ENCODE data around the gene INO80D. TPM values are rescaled to one million over a fixed set of nuclear protein-coding genes. Genes with fewer than 3 reads are reported as not detected.
"Not testable (repeated sequence)": the region's sequence is repeated elsewhere in the genome, so short reads cannot be mapped to it uniquely, and the experiment has no call there.

INO80D gene
- total RNA-seq, 1 experiment from 2014 or later: 14.4 TPM

DNA sequence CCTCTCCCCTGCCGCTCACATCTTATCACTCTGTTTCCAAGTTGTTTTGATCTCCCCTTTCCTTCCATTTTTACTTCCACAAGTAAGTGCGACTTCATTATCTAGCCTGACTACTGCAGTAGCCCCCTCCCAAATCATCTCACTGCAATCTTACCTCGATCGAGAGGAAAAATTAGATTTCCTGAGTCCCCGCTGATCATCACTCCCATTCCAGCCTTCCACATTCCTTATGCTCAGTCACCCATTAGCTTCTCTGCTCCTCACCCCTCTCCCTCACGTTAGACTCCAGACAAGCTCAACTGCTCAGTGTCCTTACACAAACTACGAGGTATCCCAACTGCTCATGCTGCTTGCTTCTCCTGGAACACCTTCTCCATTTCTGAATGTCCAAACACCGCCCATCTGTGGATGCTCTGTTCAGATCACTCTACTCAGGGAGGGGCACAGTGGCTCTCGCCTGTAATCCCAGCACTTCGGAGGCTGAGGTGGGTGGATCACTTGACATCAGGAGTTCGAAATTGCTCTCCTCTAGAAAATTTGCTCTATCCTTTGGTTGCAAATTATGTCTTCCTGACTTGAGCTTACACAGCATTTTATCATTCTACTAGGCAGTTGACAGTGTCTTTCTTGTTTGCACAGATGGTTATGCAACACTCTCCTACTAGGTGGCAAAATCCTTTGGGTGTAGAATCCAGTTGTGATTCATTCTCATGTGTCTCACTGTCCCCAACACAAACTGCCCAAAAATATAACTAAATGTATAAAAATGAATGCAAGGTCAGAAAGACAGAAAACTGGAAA, 96.5 kb downstream of the INO80D start:
- H3K79me2 ChIP-seq (ENCODE audit: insufficient read depth, low read length): no peaks in the 10 kb centered on the region
- H3K9me3 ChIP-seq (ENCODE audit: control insufficient read depth in 1 of 2, insufficient read depth in 1 of 2, low read depth in 1 of 2, low read length in 2 of 2): no peaks in the 10 kb centered on the region
- H3K4me3 ChIP-seq (replicated peaks in 1 of 2; ENCODE audit: low read depth in 1 of 2, low read length in 2 of 2): no peak overlapping the region
- BruUV-seq (replicated peaks): no TSS peak
- ATAC-seq: no peak
- no peaks in the 10 kb centered on the region for H4K20me1 ChIP-seq (ENCODE audit: insufficient read depth)
- RAD21 ChIA-PET (ENCODE audit: low non-redundant PET in 1 of 2, low total read pairs in 2 of 2, uncharacterized antibody in 2 of 2, unreplicated experiment in 2 of 2): no interaction called here
- no peak for DNase-seq (ENCODE audit: low read depth, low spot score)
- H3K9ac ChIP-seq (ENCODE audit: low read length): no peak overlapping the region
- H2AFZ ChIP-seq (ENCODE audit: low read depth, low read length, poor library complexity, severe bottlenecking): no peak overlapping the region
- intact Hi-C loops (cut with micrococcal nuclease): no loop called here
- no peak for TF ChIP-seq POLR2AphosphoS5 (IDR thresholded peaks at IDR 0.05; ENCODE audit: low read depth, low read length)
- no peak for TF ChIP-seq FOSL1 (IDR thresholded peaks at IDR 0.05; ENCODE audit: low read depth)
- TF ChIP-seq YY1 (IDR thresholded peaks at IDR 0.05; ENCODE audit: extremely low read depth, insufficient replicate concordance, low read depth, low read length): no peak
- TF ChIP-seq CEBPB (IDR thresholded peaks at IDR 0.05; ENCODE audit: low read depth): no peak
- TF ChIP-seq SRF (IDR thresholded peaks at IDR 0.05; ENCODE audit: low read depth): no peak
- TF ChIP-seq, protein P1, sequence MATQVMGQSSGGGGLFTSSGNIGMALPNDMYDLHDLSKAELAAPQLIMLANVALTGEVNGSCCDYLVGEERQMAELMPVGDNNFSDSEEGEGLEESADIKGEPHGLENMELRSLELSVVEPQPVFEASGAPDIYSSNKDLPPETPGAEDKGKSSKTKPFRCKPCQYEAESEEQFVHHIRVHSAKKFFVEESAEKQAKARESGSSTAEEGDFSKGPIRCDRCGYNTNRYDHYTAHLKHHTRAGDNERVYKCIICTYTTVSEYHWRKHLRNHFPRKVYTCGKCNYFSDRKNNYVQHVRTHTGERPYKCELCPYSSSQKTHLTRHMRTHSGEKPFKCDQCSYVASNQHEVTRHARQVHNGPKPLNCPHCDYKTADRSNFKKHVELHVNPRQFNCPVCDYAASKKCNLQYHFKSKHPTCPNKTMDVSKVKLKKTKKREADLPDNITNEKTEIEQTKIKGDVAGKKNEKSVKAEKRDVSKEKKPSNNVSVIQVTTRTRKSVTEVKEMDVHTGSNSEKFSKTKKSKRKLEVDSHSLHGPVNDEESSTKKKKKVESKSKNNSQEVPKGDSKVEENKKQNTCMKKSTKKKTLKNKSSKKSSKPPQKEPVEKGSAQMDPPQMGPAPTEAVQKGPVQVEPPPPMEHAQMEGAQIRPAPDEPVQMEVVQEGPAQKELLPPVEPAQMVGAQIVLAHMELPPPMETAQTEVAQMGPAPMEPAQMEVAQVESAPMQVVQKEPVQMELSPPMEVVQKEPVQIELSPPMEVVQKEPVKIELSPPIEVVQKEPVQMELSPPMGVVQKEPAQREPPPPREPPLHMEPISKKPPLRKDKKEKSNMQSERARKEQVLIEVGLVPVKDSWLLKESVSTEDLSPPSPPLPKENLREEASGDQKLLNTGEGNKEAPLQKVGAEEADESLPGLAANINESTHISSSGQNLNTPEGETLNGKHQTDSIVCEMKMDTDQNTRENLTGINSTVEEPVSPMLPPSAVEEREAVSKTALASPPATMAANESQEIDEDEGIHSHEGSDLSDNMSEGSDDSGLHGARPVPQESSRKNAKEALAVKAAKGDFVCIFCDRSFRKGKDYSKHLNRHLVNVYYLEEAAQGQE (IDR thresholded peaks at IDR 0.05; ENCODE audit: low read depth): no peak
- TF ChIP-seq ZNF274 (IDR thresholded peaks at IDR 0.05; ENCODE audit: low read depth, low read length): no peak
- H3K4me1 ChIP-seq (ENCODE audit: control insufficient read depth in 1 of 2, insufficient read depth in 2 of 2, low read length in 2 of 2): no peaks in the 10 kb centered on the region
- H3K36me3 ChIP-seq (ENCODE audit: control insufficient read depth in 1 of 2, insufficient read depth in 2 of 2, low read length in 2 of 2): no peaks in the 10 kb centered on the region
- CTCF ChIA-PET: no interaction called here
- H3K27ac ChIP-seq (ENCODE audit: low read depth, low read length): no peak overlapping the region
- no peak overlapping the region for H3K4me2 ChIP-seq (ENCODE audit: low read length)
- POLR2A ChIA-PET: no interaction called here
- no peaks in the 10 kb centered on the region for H3K9me2 ChIP-seq (ENCODE audit: insufficient read depth)
- no peaks in the 10 kb centered on the region for H3K27me3 ChIP-seq (ENCODE audit: insufficient read depth, low read length)

DNA sequence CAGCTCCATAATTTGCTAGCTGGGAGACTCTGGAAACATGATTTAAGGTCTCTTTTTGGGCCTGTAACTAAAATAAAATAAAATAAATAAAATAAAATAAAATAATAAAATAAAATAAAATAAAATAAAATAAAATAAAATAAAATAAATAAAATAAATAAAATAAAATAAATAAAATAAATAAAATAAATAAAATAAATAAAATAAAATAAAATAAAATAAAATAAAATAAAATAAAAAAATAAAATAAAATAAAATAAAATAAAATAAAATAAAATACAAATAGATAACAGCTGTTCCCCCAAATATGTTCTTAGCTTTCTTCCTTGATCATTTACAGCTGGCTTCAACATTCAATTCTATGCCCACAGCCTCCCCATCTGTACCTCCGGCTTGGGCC, 97.3 kb downstream of the INO80D start:
- ATAC-seq; intact Hi-C loops (cut with micrococcal nuclease); CTCF ChIA-PET; H3K36me3 ChIP-seq (ENCODE audit: control insufficient read depth in 1 of 2, insufficient read depth in 2 of 2, low read length in 2 of 2); POLR2A ChIA-PET; H3K27me3 ChIP-seq (ENCODE audit: insufficient read depth, low read length); H3K9me3 ChIP-seq (ENCODE audit: control insufficient read depth in 1 of 2, insufficient read depth in 1 of 2, low read depth in 1 of 2, low read length in 2 of 2); H3K4me3 ChIP-seq (replicated peaks in 1 of 2; ENCODE audit: low read depth in 1 of 2, low read length in 2 of 2); H3K27ac ChIP-seq (ENCODE audit: low read depth, low read length); H4K20me1 ChIP-seq (ENCODE audit: insufficient read depth); H3K4me2 ChIP-seq (ENCODE audit: low read length); H3K79me2 ChIP-seq (ENCODE audit: insufficient read depth, low read length); H3K4me1 ChIP-seq (ENCODE audit: control insufficient read depth in 1 of 2, insufficient read depth in 2 of 2, low read length in 2 of 2); DNase-seq (ENCODE audit: low read depth, low spot score); RAD21 ChIA-PET (ENCODE audit: low non-redundant PET in 1 of 2, low total read pairs in 2 of 2, uncharacterized antibody in 2 of 2, unreplicated experiment in 2 of 2); H3K9me2 ChIP-seq (ENCODE audit: insufficient read depth); BruUV-seq (replicated peaks); H2AFZ ChIP-seq (ENCODE audit: low read depth, low read length, poor library complexity, severe bottlenecking); H3K9ac ChIP-seq (ENCODE audit: low read length): not testable (repeated sequence)

Measured in HCT116 (cell line).